Mesodermal cell (in vitro differentiated cells): Measurements from ENCODE around the gene MUC5AC. TPM values are rescaled to one million over a fixed set of nuclear protein-coding genes. Genes with fewer than 3 reads are reported as not detected.

Source experiments
- H3K27ac ChIP-seq: 2 replicates; pipeline ENCODE4 v1.7.0; 2013; ENCODE audit warnings: mild to moderate bottlenecking, low read depth, low read length, moderate library complexity; ENCODE audit not compliant: severe bottlenecking
- H3K36me3 ChIP-seq: 2 replicates; pipeline ENCODE4 v1.7.1; 2013; ENCODE audit warnings: mild to moderate bottlenecking, low read length, moderate library complexity; ENCODE audit not compliant: control insufficient read depth, insufficient read depth
- H3K4me1 ChIP-seq: one replicate; pipeline ENCODE4 v1.7.1; 2013; ENCODE audit warnings: mild to moderate bottlenecking, low read length; ENCODE audit not compliant: insufficient read depth, control insufficient read depth, poor library complexity, severe bottlenecking
- H3K4me3 ChIP-seq: 2 replicates; pipeline ENCODE4 v1.7.0; 2013; ENCODE audit warnings: low read length, control low read depth, mild to moderate bottlenecking; ENCODE audit not compliant: insufficient read depth, poor library complexity, severe bottlenecking; ENCODE audit errors: extremely low read depth
- H3K9me3 ChIP-seq: 2 replicates; pipeline ENCODE4 v1.7.1; 2013; ENCODE audit warnings: mild to moderate bottlenecking, low read length, moderate library complexity; ENCODE audit not compliant: control insufficient read depth
- WGBS, 2 experiments: methylation state at CpG; one replicate each; pipeline ENCODE4 v1.1.5; 2013; ENCODE audit warnings: missing lambda C conversion rate in 2 of 2; ENCODE audit not compliant: insufficient coverage in 2 of 2; 5-methylcytosine and 5-hydroxymethylcytosine counted together
- polyA plus RNA-seq, 2 experiments: library from polyadenylated mRNA; stranded (reverse); fragments of 50-300 nt; gene quantifications; one replicate each; pipeline ENCODE4 v1.2.3, GENCODE V29; 2013

The MUC5AC gene, protein sequence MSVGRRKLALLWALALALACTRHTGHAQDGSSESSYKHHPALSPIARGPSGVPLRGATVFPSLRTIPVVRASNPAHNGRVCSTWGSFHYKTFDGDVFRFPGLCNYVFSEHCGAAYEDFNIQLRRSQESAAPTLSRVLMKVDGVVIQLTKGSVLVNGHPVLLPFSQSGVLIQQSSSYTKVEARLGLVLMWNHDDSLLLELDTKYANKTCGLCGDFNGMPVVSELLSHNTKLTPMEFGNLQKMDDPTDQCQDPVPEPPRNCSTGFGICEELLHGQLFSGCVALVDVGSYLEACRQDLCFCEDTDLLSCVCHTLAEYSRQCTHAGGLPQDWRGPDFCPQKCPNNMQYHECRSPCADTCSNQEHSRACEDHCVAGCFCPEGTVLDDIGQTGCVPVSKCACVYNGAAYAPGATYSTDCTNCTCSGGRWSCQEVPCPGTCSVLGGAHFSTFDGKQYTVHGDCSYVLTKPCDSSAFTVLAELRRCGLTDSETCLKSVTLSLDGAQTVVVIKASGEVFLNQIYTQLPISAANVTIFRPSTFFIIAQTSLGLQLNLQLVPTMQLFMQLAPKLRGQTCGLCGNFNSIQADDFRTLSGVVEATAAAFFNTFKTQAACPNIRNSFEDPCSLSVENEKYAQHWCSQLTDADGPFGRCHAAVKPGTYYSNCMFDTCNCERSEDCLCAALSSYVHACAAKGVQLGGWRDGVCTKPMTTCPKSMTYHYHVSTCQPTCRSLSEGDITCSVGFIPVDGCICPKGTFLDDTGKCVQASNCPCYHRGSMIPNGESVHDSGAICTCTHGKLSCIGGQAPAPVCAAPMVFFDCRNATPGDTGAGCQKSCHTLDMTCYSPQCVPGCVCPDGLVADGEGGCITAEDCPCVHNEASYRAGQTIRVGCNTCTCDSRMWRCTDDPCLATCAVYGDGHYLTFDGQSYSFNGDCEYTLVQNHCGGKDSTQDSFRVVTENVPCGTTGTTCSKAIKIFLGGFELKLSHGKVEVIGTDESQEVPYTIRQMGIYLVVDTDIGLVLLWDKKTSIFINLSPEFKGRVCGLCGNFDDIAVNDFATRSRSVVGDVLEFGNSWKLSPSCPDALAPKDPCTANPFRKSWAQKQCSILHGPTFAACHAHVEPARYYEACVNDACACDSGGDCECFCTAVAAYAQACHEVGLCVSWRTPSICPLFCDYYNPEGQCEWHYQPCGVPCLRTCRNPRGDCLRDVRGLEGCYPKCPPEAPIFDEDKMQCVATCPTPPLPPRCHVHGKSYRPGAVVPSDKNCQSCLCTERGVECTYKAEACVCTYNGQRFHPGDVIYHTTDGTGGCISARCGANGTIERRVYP (N-terminal part only)
- not detected for polyA plus RNA-seq (2013, experiment 1 of 2)
- polyA plus RNA-seq (2013, experiment 2 of 2): not detected

DNA sequence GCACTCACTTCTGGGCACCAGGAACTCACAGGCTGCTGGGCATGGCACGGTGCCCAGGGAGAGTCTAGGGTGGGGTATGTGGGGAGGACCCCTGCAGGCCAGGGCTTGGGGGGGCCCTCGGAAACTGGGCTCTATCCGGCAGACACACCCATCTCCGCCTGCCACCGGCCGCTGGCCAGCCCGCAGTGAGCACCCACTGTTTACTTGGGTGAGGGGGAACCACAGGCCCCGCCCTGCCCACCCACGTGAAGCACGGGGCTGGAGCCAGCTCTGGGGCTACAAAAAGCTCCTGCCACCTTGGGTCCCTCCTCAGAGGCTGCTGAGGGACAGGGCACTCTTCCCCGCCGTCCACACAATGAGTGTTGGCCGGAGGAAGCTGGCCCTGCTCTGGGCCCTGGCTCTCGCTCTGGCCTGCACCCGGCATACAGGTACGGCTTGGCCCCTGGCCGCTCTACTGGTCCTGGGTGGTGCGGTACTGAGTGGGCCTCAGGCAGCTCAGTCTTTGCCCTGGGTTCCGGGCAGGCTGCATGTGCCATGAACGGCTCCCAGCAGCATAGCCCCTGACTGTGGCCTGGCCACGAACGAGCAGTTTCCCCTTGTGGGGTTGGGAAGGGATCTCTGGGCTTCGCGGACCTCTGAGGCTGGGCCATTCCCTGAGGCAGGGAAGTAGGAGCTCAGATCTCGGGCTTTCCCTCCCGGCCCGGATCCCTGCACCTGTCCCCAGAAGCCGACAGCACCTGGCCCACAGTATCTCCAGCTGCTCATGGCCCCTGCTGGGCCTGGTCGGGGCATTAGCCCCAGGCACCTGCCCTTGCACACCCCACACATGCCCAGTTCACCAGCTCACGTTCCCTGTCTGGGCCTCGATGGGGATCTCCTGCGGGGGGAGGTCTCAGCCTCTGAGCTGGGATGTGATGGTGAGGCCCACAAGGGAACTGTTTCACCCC lies at the start of gene MUC5AC:
Gene MUC5AC (plus strand): TSS at position 309 of the 947 bp plus-strand sequence. CDS start 47 bp downstream, at position 356.
- 90% methylated on average over 23 to 30 of the region's 32 CpGs for WGBS, 2 experiments

DNA sequence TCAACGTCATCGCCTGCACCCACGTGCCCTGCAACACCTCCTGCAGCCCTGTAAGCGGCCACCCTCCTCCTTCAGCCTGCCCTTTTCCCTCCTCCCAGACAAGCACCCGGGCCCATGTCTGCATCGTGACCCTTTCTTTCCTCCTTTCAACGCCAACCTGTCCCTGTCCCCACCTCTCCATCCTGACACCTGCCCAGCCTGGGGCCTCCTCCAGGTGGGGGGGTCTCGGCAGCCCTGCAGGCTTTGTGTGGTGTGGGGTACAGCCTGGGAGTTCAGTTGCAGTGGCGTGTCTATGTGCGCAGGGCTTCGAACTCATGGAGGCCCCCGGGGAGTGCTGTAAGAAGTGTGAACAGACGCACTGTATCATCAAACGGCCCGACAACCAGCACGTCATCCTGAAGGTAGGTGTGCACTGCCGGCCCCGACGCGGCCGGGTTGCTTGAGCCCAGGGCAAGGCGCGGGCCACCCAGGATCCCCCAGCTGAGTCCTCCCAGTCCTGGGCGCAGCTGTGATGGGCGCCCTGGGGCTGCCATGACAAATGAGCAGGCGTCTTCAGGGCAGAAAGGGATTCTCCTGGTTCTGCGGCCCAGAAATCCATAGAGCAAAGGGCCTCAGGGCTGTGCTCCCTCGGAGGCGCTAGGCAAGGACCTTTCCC lies 49.4 kb upstream of the MUC5AC start:
- no peaks in the 10 kb centered on the region for H3K36me3 ChIP-seq
- no peak overlapping the region for H3K27ac ChIP-seq
- WGBS, 2 experiments: 90 to 91% methylated on average over 21 to 26 of the region's 29 CpGs

More for the DNA sequence above, at the start of gene MUC5AC:
- Histone ChIP-seq H3K36me3 (no peaks in the 10 kb centered on the region), H3K9me3 (peaks cover 7% of the 10 kb centered on the region), H3K27ac (no peak within 1 kb of the TSS), H3K4me1 (peaks cover 7% of the 10 kb centered on the region), H3K4me3 (no peak within 1 kb of the TSS)

DNA sequence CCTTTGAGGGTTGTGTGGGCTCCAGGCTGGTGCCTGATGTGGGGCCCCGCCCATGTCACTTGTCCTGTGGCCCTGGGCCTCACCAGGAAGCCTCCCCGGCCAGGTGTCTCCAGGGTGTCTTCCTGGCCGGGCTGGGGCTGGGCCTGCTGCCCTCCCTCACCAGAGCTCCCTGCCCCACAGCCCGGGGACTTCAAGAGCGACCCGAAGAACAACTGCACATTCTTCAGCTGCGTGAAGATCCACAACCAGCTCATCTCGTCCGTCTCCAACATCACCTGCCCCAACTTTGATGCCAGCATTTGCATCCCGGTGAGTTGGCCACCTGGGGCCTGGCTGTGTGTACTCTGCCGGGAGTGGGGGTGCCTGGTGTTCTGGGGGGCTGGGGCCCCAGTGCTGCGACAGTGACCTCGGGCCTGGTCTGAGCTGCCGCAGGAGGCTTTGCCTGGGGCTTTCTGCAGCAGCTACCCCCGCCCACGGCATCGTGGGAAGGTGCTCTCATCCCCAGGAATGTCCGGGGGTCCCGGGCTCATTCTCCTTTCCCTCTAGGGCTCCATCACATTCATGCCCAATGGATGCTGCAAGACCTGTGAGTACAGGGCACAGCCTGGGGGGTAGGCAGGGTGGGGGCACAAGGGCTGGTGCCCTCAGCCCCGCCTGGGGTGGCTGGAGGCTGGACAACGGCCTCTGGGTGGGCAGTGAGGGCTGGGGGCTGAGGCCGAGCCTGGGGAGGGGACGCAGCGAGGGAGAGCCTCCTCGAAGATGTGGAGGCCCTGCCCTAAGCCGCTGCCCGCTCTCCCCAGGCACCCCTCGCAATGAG lies 48.4 kb upstream of the MUC5AC start:
- no peaks in the 10 kb centered on the region for H3K4me1 ChIP-seq
- H3K36me3 ChIP-seq: no peaks in the 10 kb centered on the region
- no peaks in the 10 kb centered on the region for H3K9me3 ChIP-seq
- no peak overlapping the region for H3K4me3 ChIP-seq
- H3K27ac ChIP-seq: no peak overlapping the region
- WGBS, 2 experiments: 85 to 87% methylated on average over 25 of the region's 28 CpGs

More for the DNA sequence above, 49.4 kb upstream of the MUC5AC start:
- Histone ChIP-seq H3K9me3 (no peaks in the 10 kb centered on the region), H3K4me3 (no peak overlapping the region), H3K4me1 (no peaks in the 10 kb centered on the region)

DNA sequence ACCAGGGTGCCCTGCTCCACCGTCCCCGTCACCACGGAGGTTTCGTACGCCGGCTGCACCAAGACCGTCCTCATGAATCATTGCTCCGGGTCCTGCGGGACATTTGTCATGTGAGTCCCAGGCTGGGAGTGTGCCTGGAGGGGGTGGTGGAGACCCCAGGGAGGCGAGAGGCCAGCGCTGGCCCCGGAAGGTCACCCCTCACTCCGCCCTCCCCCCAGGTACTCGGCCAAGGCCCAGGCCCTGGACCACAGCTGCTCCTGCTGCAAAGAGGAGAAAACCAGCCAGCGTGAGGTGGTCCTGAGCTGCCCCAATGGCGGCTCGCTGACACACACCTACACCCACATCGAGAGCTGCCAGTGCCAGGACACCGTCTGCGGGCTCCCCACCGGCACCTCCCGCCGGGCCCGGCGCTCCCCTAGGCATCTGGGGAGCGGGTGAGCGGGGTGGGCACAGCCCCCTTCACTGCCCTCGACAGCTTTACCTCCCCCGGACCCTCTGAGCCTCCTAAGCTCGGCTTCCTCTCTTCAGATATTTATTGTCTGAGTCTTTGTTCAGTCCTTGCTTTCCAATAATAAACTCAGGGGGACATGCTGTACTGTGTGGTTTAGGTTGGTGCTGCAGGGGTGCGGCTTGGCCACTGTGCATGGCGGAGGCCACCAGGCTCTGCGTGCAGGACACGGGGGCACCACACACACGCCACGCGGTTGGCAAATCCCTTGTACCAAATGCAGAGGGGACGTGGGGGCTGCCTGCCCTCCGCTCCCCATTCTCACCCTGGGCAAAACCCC lies 47.6 kb upstream of the MUC5AC start:
- WGBS, 2 experiments: 87 to 91% methylated on average over 22 to 29 of the region's 39 CpGs
- Histone ChIP-seq H3K36me3 (no peaks in the 10 kb centered on the region), H3K27ac (no peak overlapping the region), H3K4me1 (no peaks in the 10 kb centered on the region), H3K9me3 (no peaks in the 10 kb centered on the region), H3K4me3 (no peak overlapping the region)

DNA sequence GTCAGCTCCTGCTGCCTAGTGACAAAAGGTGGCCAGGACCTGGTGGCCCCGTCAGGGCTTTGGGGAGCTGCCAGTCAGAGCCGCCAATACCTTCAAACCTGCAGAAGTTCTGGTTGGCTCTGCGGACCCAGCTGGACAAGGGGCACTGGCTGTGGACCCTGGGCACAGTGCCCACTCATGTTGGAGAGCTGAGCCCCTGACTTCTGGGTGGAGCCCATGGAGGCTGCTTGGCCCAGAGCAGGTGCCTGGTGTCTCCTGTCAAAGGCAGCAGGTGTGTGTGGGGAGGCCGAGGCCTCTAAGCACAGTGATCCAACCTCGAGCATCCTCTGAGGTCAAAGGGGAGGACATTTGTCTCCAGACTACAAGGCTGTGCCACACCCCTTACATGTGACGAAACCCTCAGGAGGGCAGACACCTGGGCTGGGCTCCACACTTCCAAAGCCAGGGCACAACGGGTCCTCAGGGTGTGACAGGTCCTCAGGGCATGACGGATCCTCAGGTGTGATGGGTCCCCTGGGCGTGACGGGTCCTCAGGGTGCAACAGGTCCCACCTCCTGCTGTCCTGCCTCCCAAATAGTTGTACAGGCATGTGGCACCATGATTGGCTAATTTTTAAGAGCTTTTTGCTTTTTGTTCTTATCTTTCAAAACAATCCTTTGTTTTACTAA lies 46.1 kb upstream of the MUC5AC start:
- Histone ChIP-seq H3K27ac (no peak overlapping the region), H3K4me3 (no peak overlapping the region), H3K36me3 (no peaks in the 10 kb centered on the region), H3K4me1 (no peaks in the 10 kb centered on the region), H3K9me3 (no peaks in the 10 kb centered on the region)
- 89 to 96% methylated on average over 10 of the region's 10 CpGs for WGBS, 2 experiments

DNA sequence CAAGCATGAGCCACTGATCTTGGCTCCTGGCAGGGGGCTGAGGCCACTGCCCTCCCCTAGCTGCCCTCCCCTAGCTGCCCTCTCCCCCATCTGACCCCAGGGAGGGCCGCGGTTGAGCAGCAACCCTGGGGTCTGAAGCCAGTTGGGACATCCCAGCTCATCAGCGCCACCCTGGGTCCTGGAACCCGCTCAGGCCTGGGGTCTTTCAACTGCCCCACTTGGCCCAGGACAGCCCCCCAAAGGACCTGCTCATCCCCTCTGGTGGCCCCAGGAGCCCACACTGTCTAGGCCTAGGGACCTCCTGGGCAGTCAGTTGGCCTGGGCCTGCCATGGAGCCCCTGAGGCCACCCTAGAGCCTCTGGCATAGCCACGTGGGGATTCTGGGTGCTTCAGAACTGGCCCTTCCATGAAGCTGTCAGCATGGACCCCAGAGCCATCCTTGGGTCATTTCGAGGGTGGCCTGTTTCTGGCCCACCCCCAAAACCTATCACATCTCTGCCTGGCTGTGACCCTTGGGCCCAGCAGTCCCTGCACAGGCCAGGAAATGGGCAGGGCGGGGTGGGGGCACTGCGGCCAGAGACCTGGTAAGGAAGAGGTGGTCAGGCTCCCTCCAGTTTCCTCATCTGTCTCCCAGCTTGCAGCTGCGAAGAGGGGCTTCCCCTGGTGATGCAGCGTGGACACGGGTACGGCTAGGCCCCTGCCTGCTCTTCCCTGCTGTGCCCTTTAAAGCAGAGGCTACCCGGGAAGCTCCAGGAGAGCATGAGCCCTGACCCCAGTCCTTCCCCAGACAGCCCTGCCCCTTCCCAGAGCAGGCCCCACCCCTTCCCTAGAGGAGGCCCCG lies 45.2 kb upstream of the MUC5AC start:
- 93 to 98% methylated on average over 9 to 12 of the region's 14 CpGs for WGBS, 2 experiments
- H3K4me1 ChIP-seq: no peaks in the 10 kb centered on the region
- H3K27ac ChIP-seq: no peak overlapping the region
- H3K9me3 ChIP-seq: no peaks in the 10 kb centered on the region
- H3K36me3 ChIP-seq: no peaks in the 10 kb centered on the region
- H3K4me3 ChIP-seq: no peak overlapping the region

DNA sequence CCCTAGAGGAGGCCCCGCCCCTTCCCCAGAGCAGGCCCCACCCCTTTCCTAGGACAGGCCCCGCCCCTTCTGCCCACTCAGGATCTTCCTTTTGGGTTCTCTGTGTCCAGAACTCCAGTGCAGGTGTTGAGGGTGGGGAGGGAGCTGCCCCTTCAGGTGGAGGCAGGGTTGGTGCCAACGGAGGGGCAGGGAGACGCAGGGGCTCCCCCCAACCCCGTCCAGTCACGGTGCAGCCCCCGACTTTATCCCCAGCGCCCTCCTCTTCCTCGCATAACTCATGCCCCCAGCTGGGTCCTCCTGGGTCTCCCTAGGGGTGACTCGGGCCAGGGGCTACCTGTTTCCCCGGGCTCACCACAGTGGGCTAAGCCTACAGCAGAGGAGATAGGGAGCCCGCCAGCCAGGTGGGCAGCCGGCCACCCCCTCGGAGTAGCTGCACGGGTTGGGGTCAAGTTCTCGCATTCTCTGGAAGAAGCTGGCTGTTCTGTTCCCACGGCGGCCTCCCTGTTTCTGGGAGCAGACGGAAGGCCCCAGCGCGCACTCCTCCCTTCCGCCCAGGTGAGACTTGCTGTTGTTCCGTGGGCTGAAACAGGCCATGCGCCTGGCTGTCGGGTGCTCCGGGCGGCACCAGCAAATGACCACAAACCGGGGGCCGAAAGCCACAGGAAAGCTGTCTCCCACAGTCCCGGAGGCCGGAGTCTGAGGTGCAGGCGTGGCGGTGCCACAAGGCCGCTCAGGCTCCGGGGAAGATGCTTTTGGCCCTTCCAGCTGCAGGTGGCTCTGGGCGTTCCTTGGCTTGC lies 44.1 kb upstream of the MUC5AC start:
- no peak overlapping the region for H3K4me3 ChIP-seq
- H3K4me1 ChIP-seq: no peaks in the 10 kb centered on the region
- WGBS, 2 experiments: 82 to 87% methylated on average over 34 of the region's 36 CpGs

More for the DNA sequence above, 44.1 kb upstream of the MUC5AC start:
- H3K36me3 ChIP-seq: no peaks in the 10 kb centered on the region
- H3K9me3 ChIP-seq: no peaks in the 10 kb centered on the region
- H3K27ac ChIP-seq: no peak overlapping the region
